PFSK-1 (cell line): ENCODE results near the gene GLB1L.

Experiments
- FOXP2 ChIP-seq: optimal IDR thresholded peaks from 2 replicates; pipeline ENCODE3; 2011; ENCODE audit warnings: borderline replicate concordance, control low read depth, inconsistent platforms; ENCODE audit not compliant: insufficient read depth; ENCODE audit errors: extremely low read length, extremely low read depth
- POLR2AphosphoS5 ChIP-seq: IDR thresholded peaks from 2 replicates; pipeline ENCODE4 v1.6.1; 2012; ENCODE audit warnings: low read depth, mild to moderate bottlenecking, control low read depth, low read length, moderate library complexity
- SIN3A ChIP-seq: IDR thresholded peaks from 2 replicates; pipeline ENCODE4 v1.6.1; 2012; ENCODE audit warnings: mild to moderate bottlenecking, low read length, moderate library complexity, borderline replicate concordance; ENCODE audit not compliant: insufficient read depth
- TAF1 ChIP-seq: IDR thresholded peaks from 2 replicates; pipeline ENCODE4 v1.6.1; 2012; ENCODE audit warnings: low read length, control low read depth, borderline replicate concordance; ENCODE audit not compliant: insufficient read depth
- TF ChIP-seq, protein P1 (sequence below), 2 experiments: IDR thresholded peaks; 2 replicates each; pipeline versions ENCODE4 v1.6.1 to v1.8.0; 2011 to 2012; ENCODE audit warnings: low read depth in 2 of 2, low read length in 2 of 2, control low read depth in 1 of 2, inconsistent platforms in 1 of 2, mild to moderate bottlenecking in 1 of 2, moderate library complexity in 1 of 2; ENCODE audit not compliant: insufficient read depth in 1 of 2

GLB1L gene

DNA sequence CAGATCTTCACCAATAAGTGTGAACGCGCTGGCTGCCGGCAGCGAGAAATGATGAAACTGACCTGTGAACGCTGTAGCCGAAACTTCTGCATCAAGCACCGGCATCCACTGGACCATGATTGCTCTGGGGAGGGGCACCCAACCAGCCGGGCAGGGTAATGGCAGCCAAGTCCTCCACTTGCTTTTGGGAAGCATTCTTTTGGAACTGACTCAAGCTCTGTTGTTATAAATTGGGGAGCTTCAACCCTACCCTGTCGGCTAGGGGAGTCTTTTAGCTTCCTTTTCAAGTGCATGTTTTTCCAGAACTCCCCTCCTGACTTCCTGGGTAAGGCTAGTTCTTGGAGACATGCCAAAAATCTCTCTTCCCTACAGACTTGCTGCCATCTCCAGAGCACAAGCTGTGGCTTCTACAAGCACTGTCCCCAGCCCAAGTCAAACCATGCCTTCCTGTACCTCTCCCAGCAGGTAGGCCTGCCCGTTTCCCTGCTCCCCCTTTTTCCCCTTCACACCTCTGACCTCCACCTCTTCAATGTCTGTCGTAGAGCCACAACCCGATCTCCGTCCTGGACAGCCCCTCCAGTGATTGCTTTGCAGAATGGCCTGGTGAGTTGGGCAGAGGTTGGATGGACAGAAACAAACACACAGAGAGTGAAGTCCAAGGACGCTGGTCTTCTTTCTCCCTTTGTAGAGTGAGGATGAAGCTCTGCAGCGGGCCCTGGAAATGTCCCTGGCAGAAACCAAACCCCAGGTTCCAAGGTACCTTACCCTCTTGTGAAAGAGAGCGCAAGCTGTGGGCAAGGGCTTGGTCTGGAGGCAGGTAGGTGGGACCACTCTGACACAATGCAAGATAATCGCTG, 37.1 kb downstream of the GLB1L start:
- TF ChIP-seq POLR2AphosphoS5 (no peak), TAF1 (no peak), SIN3A (no peak), FOXP2 (no peak)
- TF ChIP-seq, protein P1, sequence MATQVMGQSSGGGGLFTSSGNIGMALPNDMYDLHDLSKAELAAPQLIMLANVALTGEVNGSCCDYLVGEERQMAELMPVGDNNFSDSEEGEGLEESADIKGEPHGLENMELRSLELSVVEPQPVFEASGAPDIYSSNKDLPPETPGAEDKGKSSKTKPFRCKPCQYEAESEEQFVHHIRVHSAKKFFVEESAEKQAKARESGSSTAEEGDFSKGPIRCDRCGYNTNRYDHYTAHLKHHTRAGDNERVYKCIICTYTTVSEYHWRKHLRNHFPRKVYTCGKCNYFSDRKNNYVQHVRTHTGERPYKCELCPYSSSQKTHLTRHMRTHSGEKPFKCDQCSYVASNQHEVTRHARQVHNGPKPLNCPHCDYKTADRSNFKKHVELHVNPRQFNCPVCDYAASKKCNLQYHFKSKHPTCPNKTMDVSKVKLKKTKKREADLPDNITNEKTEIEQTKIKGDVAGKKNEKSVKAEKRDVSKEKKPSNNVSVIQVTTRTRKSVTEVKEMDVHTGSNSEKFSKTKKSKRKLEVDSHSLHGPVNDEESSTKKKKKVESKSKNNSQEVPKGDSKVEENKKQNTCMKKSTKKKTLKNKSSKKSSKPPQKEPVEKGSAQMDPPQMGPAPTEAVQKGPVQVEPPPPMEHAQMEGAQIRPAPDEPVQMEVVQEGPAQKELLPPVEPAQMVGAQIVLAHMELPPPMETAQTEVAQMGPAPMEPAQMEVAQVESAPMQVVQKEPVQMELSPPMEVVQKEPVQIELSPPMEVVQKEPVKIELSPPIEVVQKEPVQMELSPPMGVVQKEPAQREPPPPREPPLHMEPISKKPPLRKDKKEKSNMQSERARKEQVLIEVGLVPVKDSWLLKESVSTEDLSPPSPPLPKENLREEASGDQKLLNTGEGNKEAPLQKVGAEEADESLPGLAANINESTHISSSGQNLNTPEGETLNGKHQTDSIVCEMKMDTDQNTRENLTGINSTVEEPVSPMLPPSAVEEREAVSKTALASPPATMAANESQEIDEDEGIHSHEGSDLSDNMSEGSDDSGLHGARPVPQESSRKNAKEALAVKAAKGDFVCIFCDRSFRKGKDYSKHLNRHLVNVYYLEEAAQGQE (IDR thresholded peaks at IDR 0.05; ENCODE audit: insufficient read depth in 1 of 2, low read depth in 2 of 2, low read length in 2 of 2): no peak

DNA sequence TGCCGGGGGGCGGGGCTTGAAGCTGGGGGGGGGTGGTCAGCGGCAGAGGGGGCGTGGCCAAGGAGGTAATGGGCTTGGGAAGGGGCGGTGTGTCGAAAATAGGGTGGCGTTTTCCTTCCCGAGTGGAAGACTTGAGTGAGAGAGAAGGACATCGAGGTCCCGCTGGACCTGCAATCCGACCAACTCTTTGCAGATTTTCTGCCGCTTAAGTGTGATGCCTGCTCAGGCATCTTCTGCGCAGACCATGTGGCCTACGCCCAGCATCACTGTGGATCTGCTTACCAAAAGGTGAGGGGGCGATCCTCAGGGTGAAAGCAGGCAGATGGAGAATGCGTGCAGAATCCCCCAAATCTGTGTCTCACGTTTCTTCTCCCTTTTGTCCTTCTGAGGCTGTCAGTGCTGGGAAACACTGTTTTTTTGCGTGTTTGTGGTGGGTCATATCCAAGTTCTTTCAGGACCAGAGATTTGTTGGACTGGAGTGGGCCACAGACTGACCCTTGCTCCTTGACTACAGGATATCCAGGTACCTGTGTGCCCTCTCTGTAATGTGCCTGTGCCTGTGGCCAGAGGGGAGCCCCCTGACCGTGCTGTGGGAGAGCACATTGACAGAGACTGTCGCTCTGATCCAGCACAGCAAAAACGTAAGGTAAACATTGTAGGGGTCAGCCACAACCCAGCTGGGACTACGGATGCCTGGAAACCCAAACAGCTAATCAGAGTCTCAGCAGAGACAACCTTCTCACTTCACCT, 37.9 kb downstream of the GLB1L start:
- TF ChIP-seq POLR2AphosphoS5 (0 out of 2 replicates have a peak, but pooled peaks have one; percentile 6), FOXP2 (no peak), SIN3A (no peak), TAF1 (no peak)
- TF ChIP-seq, protein P1 (IDR thresholded peaks at IDR 0.05; ENCODE audit: insufficient read depth in 1 of 2, low read depth in 2 of 2, low read length in 2 of 2): no peak

DNA sequence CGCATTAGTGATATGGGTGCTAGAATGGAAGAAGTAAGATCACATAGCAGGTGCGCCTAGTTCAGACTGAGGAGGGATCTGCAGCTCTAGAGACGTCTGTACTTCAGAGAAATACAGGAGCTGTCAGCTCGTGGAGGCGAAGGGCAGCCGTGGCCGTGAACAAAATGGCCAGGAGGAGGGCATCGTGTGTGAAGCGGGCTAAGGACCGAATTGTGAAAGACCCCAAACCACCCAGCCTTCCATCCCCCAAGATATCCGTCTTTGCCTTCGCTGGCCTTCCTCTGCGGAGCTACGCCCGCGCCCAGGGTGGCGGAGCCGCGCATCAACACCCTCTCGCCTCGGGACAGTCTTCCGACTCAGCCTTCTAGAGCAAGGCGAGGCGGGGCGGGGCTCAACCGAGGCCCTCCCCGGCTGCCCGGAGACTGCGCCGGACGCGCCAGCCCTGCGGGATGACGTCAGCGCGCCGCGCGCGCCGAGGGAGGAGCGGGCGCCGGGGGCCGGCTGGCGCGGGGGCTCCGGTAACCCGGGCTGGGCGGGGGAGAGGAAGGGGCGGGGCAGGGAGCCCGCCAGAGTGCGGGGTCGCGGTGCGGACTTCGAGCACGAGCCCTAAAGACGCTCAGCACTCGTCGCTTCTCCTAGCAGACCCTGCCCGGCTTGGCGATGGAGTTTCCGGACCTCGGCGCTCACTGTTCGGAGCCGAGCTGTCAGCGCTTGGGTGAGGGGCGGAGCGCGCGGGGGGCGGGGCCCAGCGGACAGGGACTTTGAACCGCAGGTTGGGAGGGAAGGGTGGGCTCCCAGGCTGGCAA, 38.7 kb downstream of the GLB1L start, which contains the start of gene ZFAND2B:
TSS of gene ZFAND2B (plus strand) at position 455 of the 806 bp plus-strand sequence. CDS start at position 661, 206 bp downstream.
- TF ChIP-seq FOXP2: peak; percentile 73
- TF ChIP-seq, protein P1 (IDR thresholded peaks at IDR 0.05; ENCODE audit: insufficient read depth in 1 of 2, low read depth in 2 of 2, low read length in 2 of 2): peak in 1 of 2 experiments; percentile 44; a peak in 1 of 4 replicates
- TF ChIP-seq TAF1: peak; percentile 82; the same call in 1 of the 2 replicates
- no peak for TF ChIP-seq SIN3A
- peak; percentile 97 for TF ChIP-seq POLR2AphosphoS5

DNA sequence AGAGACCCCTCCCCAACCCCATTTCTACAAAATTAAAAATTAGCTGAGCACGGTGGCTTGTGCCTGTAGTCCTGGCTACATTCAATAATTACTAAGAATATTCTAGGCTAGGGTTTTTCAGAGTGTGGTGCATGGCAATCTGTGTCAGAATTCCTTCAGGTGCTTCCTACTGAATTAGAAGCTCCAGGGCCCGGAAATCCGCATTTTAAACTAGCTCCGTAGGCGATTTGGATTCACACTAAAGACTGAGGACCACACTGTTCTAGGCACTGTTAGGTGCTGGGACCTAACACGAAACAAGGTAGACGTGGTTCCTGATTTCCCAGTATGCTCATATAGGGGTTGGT, 39.3 kb downstream of the GLB1L start:
- TF ChIP-seq TAF1: no peak
- no peak for TF ChIP-seq SIN3A
- TF ChIP-seq, protein P1 (IDR thresholded peaks at IDR 0.05; ENCODE audit: insufficient read depth in 1 of 2, low read depth in 2 of 2, low read length in 2 of 2): no peak
- no peak for TF ChIP-seq FOXP2
- TF ChIP-seq POLR2AphosphoS5: no peak
